Measurements from ENCODE around the gene SNAP47. TPM values are rescaled to one million over a fixed set of nuclear protein-coding genes. Genes with fewer than 3 reads are reported as not detected.

SNAP47 gene
- total and polyA plus RNA-seq, 9 of the 15 experiments (the other 6 are each of a cell fraction or from before 2014, with no cell fraction given): 2.5 to 41.3 (median 32.6) TPM

DNA sequence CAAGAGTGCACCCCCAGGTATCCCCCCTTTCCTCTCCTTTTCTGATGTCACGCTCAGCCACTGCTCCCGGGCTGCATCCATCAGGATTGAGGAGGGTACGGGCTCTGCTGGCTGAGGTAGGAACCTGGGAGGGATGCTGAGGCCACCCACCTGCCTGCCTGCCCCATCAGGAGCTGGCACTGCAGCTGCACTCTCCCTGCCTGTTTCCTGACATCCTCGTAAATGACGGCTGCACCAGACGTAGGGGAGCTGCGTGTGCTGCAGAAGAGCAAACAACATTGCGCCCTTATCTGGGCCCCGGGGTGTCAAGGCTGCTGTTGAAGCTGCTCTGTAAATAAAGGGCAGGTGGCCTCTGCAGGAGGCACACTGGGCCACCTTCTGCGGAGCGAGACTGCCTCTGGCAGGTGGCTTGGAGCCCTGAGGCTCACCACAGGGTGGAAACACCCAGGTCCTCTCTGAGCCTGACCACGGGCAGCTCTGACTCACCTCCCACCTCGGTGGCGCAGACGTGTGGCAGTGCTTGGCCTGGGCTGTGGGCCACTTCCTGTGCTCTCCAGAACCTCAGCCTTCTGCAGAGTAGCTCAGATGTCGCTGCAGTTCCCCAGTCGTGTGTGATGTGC, 30.9 kb downstream of the SNAP47 start (continued):
- TF ChIP-seq AFF1 (IDR thresholded peaks at IDR 0.05; ENCODE audit: low read depth in 1 of 2, partially characterized antibody in 2 of 2): no peak
- TF ChIP-seq ZNF592 (IDR thresholded peaks at IDR 0.05): no peak
